ENCODE data around the gene FBXO4.

DNA sequence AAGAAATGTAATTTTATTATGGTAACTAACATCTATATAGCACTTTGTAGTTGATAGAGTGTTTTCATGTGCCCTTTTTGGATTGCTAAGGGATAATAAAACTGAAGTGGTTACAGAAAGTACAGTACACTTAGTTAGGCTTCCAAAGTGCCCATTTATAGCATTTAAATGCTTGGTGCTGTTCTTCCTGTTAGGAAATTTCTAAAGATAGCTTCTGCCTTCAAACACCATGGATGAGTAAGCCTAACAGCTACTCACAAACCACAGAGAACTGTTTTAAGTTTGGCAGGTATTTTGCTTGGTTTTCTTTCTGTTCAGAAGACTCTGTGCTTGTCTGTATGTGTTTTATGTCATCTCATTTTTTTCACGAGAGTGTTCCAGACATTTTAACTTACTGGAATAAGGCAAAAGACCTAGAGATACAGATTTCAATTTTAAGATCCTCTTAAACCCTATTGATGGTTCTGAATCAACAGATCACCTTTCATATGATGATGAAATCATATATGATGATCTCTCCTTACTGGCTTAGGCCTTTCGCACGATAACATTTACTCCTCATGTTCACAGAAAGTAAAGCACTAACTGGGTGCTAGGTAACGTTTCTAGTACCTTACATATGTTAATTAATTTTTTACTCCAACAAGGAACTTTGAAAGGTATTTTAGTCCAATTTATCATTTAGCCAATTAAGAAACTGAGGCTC lies 16.6 kb upstream of the FBXO4 start:
- TF ChIP-seq, protein P1, sequence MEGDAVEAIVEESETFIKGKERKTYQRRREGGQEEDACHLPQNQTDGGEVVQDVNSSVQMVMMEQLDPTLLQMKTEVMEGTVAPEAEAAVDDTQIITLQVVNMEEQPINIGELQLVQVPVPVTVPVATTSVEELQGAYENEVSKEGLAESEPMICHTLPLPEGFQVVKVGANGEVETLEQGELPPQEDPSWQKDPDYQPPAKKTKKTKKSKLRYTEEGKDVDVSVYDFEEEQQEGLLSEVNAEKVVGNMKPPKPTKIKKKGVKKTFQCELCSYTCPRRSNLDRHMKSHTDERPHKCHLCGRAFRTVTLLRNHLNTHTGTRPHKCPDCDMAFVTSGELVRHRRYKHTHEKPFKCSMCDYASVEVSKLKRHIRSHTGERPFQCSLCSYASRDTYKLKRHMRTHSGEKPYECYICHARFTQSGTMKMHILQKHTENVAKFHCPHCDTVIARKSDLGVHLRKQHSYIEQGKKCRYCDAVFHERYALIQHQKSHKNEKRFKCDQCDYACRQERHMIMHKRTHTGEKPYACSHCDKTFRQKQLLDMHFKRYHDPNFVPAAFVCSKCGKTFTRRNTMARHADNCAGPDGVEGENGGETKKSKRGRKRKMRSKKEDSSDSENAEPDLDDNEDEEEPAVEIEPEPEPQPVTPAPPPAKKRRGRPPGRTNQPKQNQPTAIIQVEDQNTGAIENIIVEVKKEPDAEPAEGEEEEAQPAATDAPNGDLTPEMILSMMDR (conservative IDR thresholded peaks at IDR 0.05 in 1 of 2, IDR thresholded peaks at IDR 0.05 in 1 of 2; ENCODE audit: extremely low read depth in 1 of 2, insufficient read depth in 1 of 2, low read depth in 1 of 2, low read length in 2 of 2), result no peak
- no peak for TF ChIP-seq EZH2 (IDR thresholded peaks at IDR 0.05; ENCODE audit: borderline replicate concordance, low read length)

Data from mammary epithelial cell (primary cell).